ENCODE measurements around the gene S100A7.

Gene S100A7

GRCh38 chr1:153429266-153430165 lies 30.9 kb downstream of the S100A7 start:
- no peak for DNase-seq (ENCODE audit: low read depth)
- TF ChIP-seq MAX (IDR thresholded peaks at IDR 0.05; ENCODE audit: low read depth, low read length) (no peak), POLR2A (IDR thresholded peaks at IDR 0.05; ENCODE audit: extremely low read depth, insufficient read length) (no peak), MYC (IDR thresholded peaks at IDR 0.05; ENCODE audit: low read depth, low read length) (no peak), CTCF (IDR thresholded peaks at IDR 0.05; ENCODE audit: low read depth, low read length) (no peak)
- H3K4me3 ChIP-seq (ENCODE audit: low read depth, low read length): no peak overlapping the region

GRCh38 chr1:153428791-153429190 lies 31.7 kb downstream of the S100A7 start:
- H3K4me3 ChIP-seq (ENCODE audit: low read depth, low read length): no peak overlapping the region
- DNase-seq (ENCODE audit: low read depth): no peak
- no peak for TF ChIP-seq MYC (IDR thresholded peaks at IDR 0.05; ENCODE audit: low read depth, low read length)
- TF ChIP-seq POLR2A (IDR thresholded peaks at IDR 0.05; ENCODE audit: extremely low read depth, insufficient read length): no peak
- no peak for TF ChIP-seq MAX (IDR thresholded peaks at IDR 0.05; ENCODE audit: low read depth, low read length)
- no peak for TF ChIP-seq CTCF (IDR thresholded peaks at IDR 0.05; ENCODE audit: low read depth, low read length)

- H3K4me3 ChIP-seq (ENCODE audit: low read depth, low read length): no peak overlapping the region
- TF ChIP-seq MAX (IDR thresholded peaks at IDR 0.05; ENCODE audit: low read depth, low read length) (no peak), MYC (IDR thresholded peaks at IDR 0.05; ENCODE audit: low read depth, low read length) (no peak), POLR2A (IDR thresholded peaks at IDR 0.05; ENCODE audit: extremely low read depth, insufficient read length) (no peak), CTCF (IDR thresholded peaks at IDR 0.05; ENCODE audit: low read depth, low read length) (no peak)
- no peak for DNase-seq (ENCODE audit: low read depth)
Observed at GRCh38 chr1:153428073-153428638, 32.3 kb downstream of the S100A7 start.

GRCh38 chr1:153426809-153427208 lies 33.6 kb downstream of the S100A7 start:
- no peak for DNase-seq (ENCODE audit: low read depth)
- no peak overlapping the region for H3K4me3 ChIP-seq (ENCODE audit: low read depth, low read length)
- TF ChIP-seq MYC (IDR thresholded peaks at IDR 0.05; ENCODE audit: low read depth, low read length) (no peak), MAX (IDR thresholded peaks at IDR 0.05; ENCODE audit: low read depth, low read length) (no peak), POLR2A (IDR thresholded peaks at IDR 0.05; ENCODE audit: extremely low read depth, insufficient read length) (no peak), CTCF (IDR thresholded peaks at IDR 0.05; ENCODE audit: low read depth, low read length) (no peak)

- peak; percentile 66 for DNase-seq (ENCODE audit: low read depth)
- TF ChIP-seq CTCF (IDR thresholded peaks at IDR 0.05; ENCODE audit: low read depth, low read length): no peak
- no peak for TF ChIP-seq MYC (IDR thresholded peaks at IDR 0.05; ENCODE audit: low read depth, low read length)
- TF ChIP-seq POLR2A (IDR thresholded peaks at IDR 0.05; ENCODE audit: extremely low read depth, insufficient read length): no peak
- no peak for TF ChIP-seq MAX (IDR thresholded peaks at IDR 0.05; ENCODE audit: low read depth, low read length)
- no peak overlapping the region for H3K4me3 ChIP-seq (ENCODE audit: low read depth, low read length)
Observed at GRCh38 chr1:153422450-153423068, 37.9 kb downstream of the S100A7 start.

Measured in NB4 (cell line).